HepG2 (cell line): ENCODE data around the gene ZNF8. TPM values are rescaled to one million over a fixed set of nuclear protein-coding genes. Genes with fewer than 3 reads are reported as not detected.

Experiments
- ASH2L ChIP-seq: fragments of 300-600, 200-600 bp; sonication (generic); IDR thresholded peaks from 2 replicates; pipeline ENCODE4 v1.7.0; 2017; ENCODE audit warnings: low read depth, mild to moderate bottlenecking, moderate library complexity, mixed read lengths, low read length; ENCODE audit not compliant: insufficient read length
- HES4 ChIP-seq: sonication (generic); formaldehyde crosslinking; IDR thresholded peaks from 2 replicates; pipeline ENCODE4 v1.9.0; 2021; ENCODE audit warnings: mild to moderate bottlenecking, missing genetic modification reagents, borderline replicate concordance
- HHEX ChIP-seq: IDR thresholded peaks from 2 replicates; pipeline ENCODE4 v1.6.1; 2016; ENCODE audit warnings: control low read depth
- KDM5A ChIP-seq: fragments of 200-600 bp; sonication (generic); IDR thresholded peaks from 2 replicates; pipeline ENCODE4 v1.7.0; 2018; ENCODE audit warnings: antibody characterized with exemption, mild to moderate bottlenecking, low read length, borderline replicate concordance
- KLF11 ChIP-seq: IDR thresholded peaks from 2 replicates; pipeline ENCODE4 v1.6.1; 2016; ENCODE audit warnings: missing compliant biosample characterization
- KLF16 ChIP-seq, 2 experiments: sonication (generic) in 1 of 2; formaldehyde crosslinking in 1 of 2; IDR thresholded peaks; 2 replicates each; pipeline versions ENCODE4 v1.6.1 to v1.8.0; 2016 to 2023; ENCODE audit warnings: missing genetic modification reagents in 2 of 2, missing compliant biosample characterization in 1 of 2
- MATR3 ChIP-seq: sonication (generic); formaldehyde crosslinking; IDR thresholded peaks from 2 replicates; pipeline ENCODE4 v1.4.0; 2020; ENCODE audit warnings: missing genetic modification reagents
- MTA1 ChIP-seq: sonication (generic); formaldehyde crosslinking; IDR thresholded peaks from 2 replicates; pipeline ENCODE4 v1.4.0; 2020; ENCODE audit warnings: missing genetic modification reagents, mild to moderate bottlenecking, borderline replicate concordance
- ONECUT2 ChIP-seq: sonication (generic); formaldehyde crosslinking; IDR thresholded peaks from 2 replicates; pipeline ENCODE4 v1.4.0; 2020; ENCODE audit warnings: missing genetic modification reagents
- PBX2 ChIP-seq: IDR thresholded peaks from 2 replicates; pipeline ENCODE4 v1.6.1; 2016; ENCODE audit warnings: control low read depth
- SMARCE1 ChIP-seq: fragments of 450-650 bp; IDR thresholded peaks from 2 replicates; pipeline ENCODE4 v1.6.1; 2017; ENCODE audit warnings: borderline replicate concordance
- U2AF2 ChIP-seq: fragments of 200-400 bp; formaldehyde crosslinking; IDR thresholded peaks from 2 replicates; pipeline ENCODE4 v1.6.1; 2017; ENCODE audit warnings: low read depth, mild to moderate bottlenecking, low read length
- ZBTB38 ChIP-seq: sonication (generic); formaldehyde crosslinking; IDR thresholded peaks from 2 replicates; pipeline ENCODE4 v1.5.1; 2020; ENCODE audit warnings: mild to moderate bottlenecking, missing genetic modification reagents
- ZBTB42 ChIP-seq: sonication (generic); formaldehyde crosslinking; IDR thresholded peaks from 2 replicates; pipeline ENCODE4 v1.5.0; 2020; ENCODE audit warnings: mild to moderate bottlenecking, missing genetic modification reagents
- ZBTB7B ChIP-seq: sonication (generic); formaldehyde crosslinking; IDR thresholded peaks from 2 replicates; pipeline ENCODE4 v1.4.0; 2020; ENCODE audit warnings: missing genetic modification reagents
- ZFP62 ChIP-seq: sonication (generic); formaldehyde crosslinking; IDR thresholded peaks from 2 replicates; pipeline ENCODE4 v1.4.0; 2020; ENCODE audit warnings: missing genetic modification reagents
- ZMAT3 ChIP-seq: sonication (generic); formaldehyde crosslinking; conservative IDR thresholded peaks from 2 replicates; pipeline ENCODE4 v1.7.0; 2021; ENCODE audit warnings: missing genetic modification reagents
- ZNF274 ChIP-seq: sonication (generic); formaldehyde crosslinking; IDR thresholded peaks from 2 replicates; pipeline ENCODE4 v1.5.1; 2020; ENCODE audit warnings: mild to moderate bottlenecking, missing genetic modification reagents
- ZNF292 ChIP-seq: sonication (generic); formaldehyde crosslinking; IDR thresholded peaks from 2 replicates; pipeline ENCODE4 v1.8.1; 2022; ENCODE audit warnings: mild to moderate bottlenecking, low read depth, missing genetic modification reagents, borderline replicate concordance
- ZNF329 ChIP-seq: sonication (generic); formaldehyde crosslinking; IDR thresholded peaks from 2 replicates; pipeline ENCODE4 v1.9.0; 2021; ENCODE audit warnings: low read depth, mild to moderate bottlenecking, missing genetic modification reagents
- ZNF335 ChIP-seq: sonication (generic); formaldehyde crosslinking; IDR thresholded peaks from 2 replicates; pipeline ENCODE4 v1.4.0; 2020; ENCODE audit warnings: missing genetic modification reagents
- ZNF468 ChIP-seq: sonication (generic); formaldehyde crosslinking; IDR thresholded peaks from 2 replicates; pipeline ENCODE4 v1.8.0; 2022; ENCODE audit warnings: mild to moderate bottlenecking, moderate library complexity, missing genetic modification reagents
- ZNF550 ChIP-seq: sonication (generic); formaldehyde crosslinking; IDR thresholded peaks from 2 replicates; pipeline ENCODE4 v1.4.0; 2020; ENCODE audit warnings: mild to moderate bottlenecking, missing genetic modification reagents, borderline replicate concordance
- ZNF570 ChIP-seq: sonication (generic); formaldehyde crosslinking; IDR thresholded peaks from 2 replicates; pipeline ENCODE4 v1.4.0; 2020; ENCODE audit warnings: mild to moderate bottlenecking, missing genetic modification reagents, borderline replicate concordance
- ZNF691 ChIP-seq: sonication (generic); formaldehyde crosslinking; IDR thresholded peaks from 2 replicates; pipeline ENCODE4 v1.4.0; 2020; ENCODE audit warnings: missing genetic modification reagents, low read depth, mild to moderate bottlenecking, borderline replicate concordance
- ZNF737 ChIP-seq: sonication (generic); formaldehyde crosslinking; IDR thresholded peaks from 2 replicates; pipeline ENCODE4 v1.5.0; 2020; ENCODE audit warnings: missing genetic modification reagents, mild to moderate bottlenecking, borderline replicate concordance
- ZUFSP ChIP-seq: sonication (generic); formaldehyde crosslinking; IDR thresholded peaks from 2 replicates; pipeline ENCODE4 v1.9.0; 2021; ENCODE audit warnings: missing genetic modification reagents, mild to moderate bottlenecking, borderline replicate concordance
- polyA plus RNA-seq, 8 experiments: library from polyadenylated mRNA; depleted of rRNA in 3 of 8; stranded (reverse) in 7 of 8; unstranded in 1 of 8; fragments of >200 nt; fragmentation: Illumina TruSeq in 4 of 8; extraction: Trizol in 4 of 8; gene quantifications; 2 replicates each; pipeline versions ENCODE4 v1.2.1 to v1.2.3, GENCODE V29; 2011 to 2016; ENCODE audit warnings: low read depth in 4 of 8, missing spikeins in 1 of 8, mixed read lengths in 1 of 8; ENCODE audit not compliant: insufficient read depth in 1 of 8
- total RNA-seq, 5 experiments: library from RNA; depleted of rRNA; stranded (reverse); fragments of >200 nt; fragmentation: Illumina TruSeq; extraction: Trizol; gene quantifications; 2 replicates each; pipeline ENCODE4 v1.2.3, GENCODE V29; 2016; ENCODE audit warnings: low read depth in 1 of 5

The ZNF8 gene
- total and polyA plus RNA-seq, 2 of the 13 experiments (the other 11 are each of a cell fraction or from before 2014, with no cell fraction given) = 3.1 to 3.3 TPM

- TF ChIP-seq KLF16 (CRISPR knock-in tag; IDR thresholded peaks at IDR 0.05) (peak; percentile 85 to 89; a peak in 3 of 4 replicates), ZBTB42 (CRISPR knock-in tag) (no peak), ZNF292 (no peak; the same call in 1 of the 2 replicates), U2AF2 (no peak), ZNF329 (CRISPR knock-in tag) (peak; percentile 28; the same call in 1 of the 2 replicates), HHEX (CRISPR knock-in tag) (0 out of 2 replicates have a peak, but pooled peaks have one; percentile 39), ZUFSP (CRISPR knock-in tag) (no peak), KLF11 (CRISPR knock-in tag) (peak; percentile 52; the same call in 1 of the 2 replicates), MTA1 (no peak), SMARCE1 (no peak), ONECUT2 (CRISPR knock-in tag) (0 out of 2 replicates have a peak, but pooled peaks have one; percentile 23), ZBTB7B (CRISPR knock-in tag) (peak; percentile 59; the same call in 1 of the 2 replicates), MATR3 (no peak), HES4 (CRISPR knock-in tag) (no peak), ZBTB38 (CRISPR knock-in tag) (peak; percentile 82; the same call in 1 of the 2 replicates), ZNF468 (CRISPR knock-in tag) (no peak), ASH2L (peak; percentile 96), ZNF691 (CRISPR knock-in tag) (peak; percentile 94; the same call in 1 of the 2 replicates), ZNF550 (no peak; the same call in 1 of the 2 replicates), ZNF335 (CRISPR knock-in tag) (peak; percentile 88), ZFP62 (CRISPR knock-in tag) (peak; percentile 95; the same call in 1 of the 2 replicates), ZNF570 (CRISPR knock-in tag) (no peak), ZMAT3 (CRISPR knock-in tag) (peak; percentile 72; the same call in 1 of the 2 replicates), ZNF737 (peak; percentile 47; the same call in 1 of the 2 replicates), KDM5A (peak; percentile 98), PBX2 (CRISPR knock-in tag) (no peak), ZNF274 (CRISPR knock-in tag) (peak; percentile 97)
These were observed 48.4 kb downstream of the ZNF8 start, which contains the start of gene ZSCAN22 (continued) for GRCh38 chr19:58326914-58327726.
